Measurements from ENCODE around the gene CLIP4.

Gene CLIP4

DNA sequence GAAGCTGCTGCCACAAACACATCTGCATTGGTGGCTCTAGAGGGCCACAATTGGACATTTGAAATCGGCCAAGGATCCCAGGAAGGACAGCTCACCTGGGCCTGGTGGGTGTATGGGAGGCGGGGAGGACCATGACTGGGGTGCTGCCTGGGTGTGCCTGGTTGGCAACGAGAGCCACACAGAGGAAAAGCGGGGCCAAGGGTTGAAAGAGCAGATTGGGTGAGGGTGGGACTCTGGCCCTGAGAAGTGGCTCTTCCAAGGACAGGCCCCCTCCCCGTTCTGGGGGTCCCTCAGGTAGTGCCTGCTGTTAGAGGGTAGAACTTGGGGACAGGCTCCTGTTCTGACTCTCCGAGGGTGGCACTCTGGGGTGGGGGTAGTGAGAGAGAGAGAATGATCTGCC, 102.9 kb downstream of the CLIP4 start:
- H3K9me3 ChIP-seq = no peaks in the 10 kb centered on the region
- H3K4me1 ChIP-seq = peaks cover 0 to under 1% (median 0%) of the 10 kb centered on the region in 4 donors
- no peak overlapping the region for H3K4me3 ChIP-seq
- no peak overlapping the region for H3K27ac ChIP-seq
- H3K27me3 ChIP-seq = peaks cover 0 to 9% of the 10 kb centered on the region in 2 donors
- TF ChIP-seq, protein P1, sequence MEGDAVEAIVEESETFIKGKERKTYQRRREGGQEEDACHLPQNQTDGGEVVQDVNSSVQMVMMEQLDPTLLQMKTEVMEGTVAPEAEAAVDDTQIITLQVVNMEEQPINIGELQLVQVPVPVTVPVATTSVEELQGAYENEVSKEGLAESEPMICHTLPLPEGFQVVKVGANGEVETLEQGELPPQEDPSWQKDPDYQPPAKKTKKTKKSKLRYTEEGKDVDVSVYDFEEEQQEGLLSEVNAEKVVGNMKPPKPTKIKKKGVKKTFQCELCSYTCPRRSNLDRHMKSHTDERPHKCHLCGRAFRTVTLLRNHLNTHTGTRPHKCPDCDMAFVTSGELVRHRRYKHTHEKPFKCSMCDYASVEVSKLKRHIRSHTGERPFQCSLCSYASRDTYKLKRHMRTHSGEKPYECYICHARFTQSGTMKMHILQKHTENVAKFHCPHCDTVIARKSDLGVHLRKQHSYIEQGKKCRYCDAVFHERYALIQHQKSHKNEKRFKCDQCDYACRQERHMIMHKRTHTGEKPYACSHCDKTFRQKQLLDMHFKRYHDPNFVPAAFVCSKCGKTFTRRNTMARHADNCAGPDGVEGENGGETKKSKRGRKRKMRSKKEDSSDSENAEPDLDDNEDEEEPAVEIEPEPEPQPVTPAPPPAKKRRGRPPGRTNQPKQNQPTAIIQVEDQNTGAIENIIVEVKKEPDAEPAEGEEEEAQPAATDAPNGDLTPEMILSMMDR (IDR thresholded peaks at IDR 0.05) = no peak
- peak in 1 of 2 donors; percentile 41 for DNase-seq
- intact Hi-C loops (cut with DNase I; ENCODE audit: low total_unique reads) = no loop called here
- H3K36me3 ChIP-seq = no peaks in the 10 kb centered on the region

DNA sequence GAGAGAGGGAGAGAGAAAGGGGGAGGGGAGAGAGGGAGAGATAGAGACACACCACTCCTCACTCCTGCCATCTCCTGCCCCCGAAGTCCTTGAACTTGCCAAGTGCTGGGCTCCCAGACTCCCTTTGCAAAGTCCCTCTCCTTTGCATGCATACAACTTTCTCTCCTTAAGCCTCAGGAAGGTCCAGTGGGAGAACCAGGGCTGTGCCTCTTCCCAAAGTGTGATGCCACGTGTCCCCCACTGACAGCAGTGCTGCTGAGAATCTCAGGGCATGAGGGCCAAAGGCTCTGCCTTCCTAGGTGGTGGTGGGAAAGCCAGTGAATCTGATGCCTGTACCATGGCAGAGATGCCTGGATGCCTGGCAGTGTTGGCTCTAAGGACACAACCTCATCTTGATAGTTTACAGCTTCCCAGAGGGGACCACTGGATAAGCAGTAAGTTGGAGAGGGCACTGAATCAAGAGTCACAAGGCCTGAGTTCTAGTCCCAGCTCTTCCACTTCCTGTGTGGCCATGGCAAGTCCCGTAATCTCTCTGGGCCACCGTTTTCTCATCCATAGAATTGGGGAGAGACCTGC, 103.4 kb downstream of the CLIP4 start:
- Histone ChIP-seq H3K27me3 (peaks cover 0 to 9% of the 10 kb centered on the region in 2 donors), H3K36me3 (no peaks in the 10 kb centered on the region), H3K4me1 (peaks cover 0 to 6% (median 0%) of the 10 kb centered on the region in 4 donors), H3K27ac (no peak overlapping the region), H3K9me3 (no peaks in the 10 kb centered on the region), H3K4me3 (no peak overlapping the region)
- intact Hi-C loops (cut with DNase I; ENCODE audit: low total_unique reads) = no loop called here
- TF ChIP-seq, protein P1 (IDR thresholded peaks at IDR 0.05) = no peak
- no peak for DNase-seq

DNA sequence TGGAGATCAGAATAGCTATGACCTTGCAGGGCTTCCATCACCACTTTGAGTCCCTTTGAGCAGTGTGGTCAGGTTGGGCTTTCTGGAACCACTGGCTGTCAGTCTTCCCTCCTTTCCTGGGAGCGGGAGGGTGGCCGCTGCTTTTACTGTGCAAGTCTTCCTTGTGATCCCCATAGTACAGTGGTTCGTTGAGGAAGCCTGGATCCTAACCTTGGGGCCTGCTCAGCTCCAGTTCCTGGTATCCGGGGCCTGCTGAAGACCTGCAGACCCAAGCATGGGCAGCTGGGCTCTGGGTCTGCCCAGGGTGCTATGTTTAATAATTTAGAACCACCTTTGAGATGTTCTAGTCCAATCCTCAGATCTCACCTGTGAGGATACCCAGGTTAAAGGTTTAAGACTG, 104.2 kb downstream of the CLIP4 start:
- no peak overlapping the region for H3K4me3 ChIP-seq
- intact Hi-C loops (cut with DNase I; ENCODE audit: low total_unique reads) = no loop called here
- no peak overlapping the region for H3K27ac ChIP-seq
- DNase-seq = peak in 1 of 2 donors; percentile 52
- peaks cover 0 to 13% (median 0%) of the 10 kb centered on the region in 4 donors for H3K4me1 ChIP-seq
- peaks cover 0 to 9% of the 10 kb centered on the region in 2 donors for H3K27me3 ChIP-seq
- no peaks in the 10 kb centered on the region for H3K36me3 ChIP-seq
- TF ChIP-seq, protein P1 (IDR thresholded peaks at IDR 0.05) = no peak
- no peaks in the 10 kb centered on the region for H3K9me3 ChIP-seq

DNA sequence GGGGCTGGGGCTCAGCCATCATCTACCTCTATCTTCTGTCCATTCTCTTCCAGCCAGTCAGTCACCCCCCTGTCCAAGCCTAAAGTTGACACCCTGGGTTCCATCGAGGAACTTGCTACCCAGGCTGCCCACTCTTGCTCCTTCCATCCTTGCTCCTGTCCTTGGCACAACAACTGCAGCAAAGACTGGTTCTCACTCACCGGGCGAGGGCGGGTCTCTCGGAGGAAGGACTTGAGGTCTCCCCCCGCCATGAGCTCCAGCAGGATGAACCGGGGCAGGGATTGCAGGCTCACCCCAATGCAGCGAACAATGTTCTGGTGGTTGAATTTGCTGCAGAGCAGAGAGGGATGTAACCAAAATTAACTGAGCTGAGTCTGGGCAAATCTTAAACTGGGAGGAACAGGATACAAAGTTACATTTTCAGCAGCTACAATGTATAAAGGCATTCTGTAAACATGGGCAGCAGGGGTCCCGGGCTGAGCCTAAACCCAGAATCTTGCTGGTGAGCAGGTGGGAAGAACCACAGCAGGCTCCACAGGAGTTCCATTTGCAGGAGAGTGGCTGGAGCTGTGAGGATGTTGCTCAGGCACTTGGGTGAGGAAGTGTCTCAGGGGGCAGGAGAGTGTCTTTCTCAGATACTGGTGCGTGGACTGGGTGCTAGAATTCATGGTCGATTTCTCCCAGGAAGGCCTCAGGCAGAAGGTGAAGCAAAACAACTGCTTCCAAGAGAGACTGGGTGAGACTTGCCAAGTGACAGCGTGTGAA, 105.5 kb downstream of the CLIP4 start:
- Histone ChIP-seq H3K27me3 (peaks cover 0 to 18% of the 10 kb centered on the region in 2 donors), H3K4me1 (peaks cover 0 to 17% (median 0%) of the 10 kb centered on the region in 4 donors), H3K27ac (no peak overlapping the region), H3K4me3 (no peak overlapping the region), H3K9me3 (no peaks in the 10 kb centered on the region), H3K36me3 (no peaks in the 10 kb centered on the region)
- intact Hi-C loops (cut with DNase I; ENCODE audit: low total_unique reads) = no loop called here
- DNase-seq = peak in 1 of 2 donors; percentile 37
- TF ChIP-seq, protein P1 (IDR thresholded peaks at IDR 0.05) = no peak

DNA sequence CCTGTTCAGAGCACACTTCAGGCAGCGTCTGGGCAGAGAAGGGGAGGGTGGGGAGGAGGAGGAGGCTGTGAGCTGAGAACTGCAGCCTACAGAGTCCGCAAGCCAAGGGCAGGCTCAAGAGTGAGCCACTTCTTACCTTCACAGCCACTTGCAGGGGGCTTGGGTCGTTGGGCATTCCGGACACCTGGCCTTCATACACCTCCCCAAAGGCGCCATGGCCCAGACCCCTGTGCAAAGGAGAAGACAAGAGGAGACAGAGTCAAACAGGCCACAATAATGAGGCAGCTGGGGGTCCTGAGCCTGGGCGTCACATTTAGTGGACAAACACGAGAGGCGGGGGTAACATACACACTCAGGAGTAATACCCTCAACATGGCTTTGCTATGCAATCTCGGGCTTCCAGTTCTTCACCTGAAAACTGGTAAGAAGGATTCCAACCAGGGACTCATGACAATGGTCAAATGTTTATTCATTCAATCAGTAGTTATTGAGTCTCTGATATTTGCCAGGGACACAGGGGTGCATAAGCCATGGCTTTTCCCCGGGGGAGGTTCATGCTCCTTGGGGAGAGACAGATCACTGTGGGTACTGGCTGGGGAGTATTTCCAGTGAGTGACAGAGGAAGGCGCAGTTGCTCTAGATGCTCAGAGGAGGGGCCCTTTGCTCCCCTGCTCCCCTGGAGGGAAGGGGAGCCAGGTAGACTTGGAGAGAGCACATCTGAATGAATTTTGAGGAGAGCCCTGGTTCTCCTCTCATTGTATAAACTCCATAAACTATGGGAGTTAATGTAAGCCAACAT, 107.4 kb downstream of the CLIP4 start:
- intact Hi-C loops (cut with DNase I; ENCODE audit: low total_unique reads) = no loop called here
- H3K4me3 ChIP-seq = no peak overlapping the region

More for the DNA sequence above, 107.4 kb downstream of the CLIP4 start:
- Histone ChIP-seq H3K27me3 (peaks cover 0 to 28% of the 10 kb centered on the region in 2 donors), H3K36me3 (no peaks in the 10 kb centered on the region), H3K27ac (no peak overlapping the region), H3K4me1 (peaks cover 0 to 17% (median 0%) of the 10 kb centered on the region in 4 donors), H3K9me3 (no peaks in the 10 kb centered on the region)
- peak in 1 of 2 donors; percentile 53 for DNase-seq
- TF ChIP-seq, protein P1 (IDR thresholded peaks at IDR 0.05) = no peak
